Progenitor cell of endocrine pancreas (in vitro differentiated cells): Measurements from ENCODE around the gene RALGDS. TPM values are rescaled to one million over a fixed set of nuclear protein-coding genes. Genes with fewer than 3 reads are reported as not detected.

Experiments
- DNase-seq: peaks from one replicate; pipeline ENCODE4 v3.0.0; 2021; ENCODE audit warnings: low spot score; ENCODE audit not compliant: unreplicated experiment
- H3K27ac Mint-ChIP-seq: 2 replicates; pipeline ENCODE4 v1.8.0; 2021; ENCODE audit warnings: mild to moderate bottlenecking, moderate library complexity, mixed read lengths
- H3K27me3 Mint-ChIP-seq: 2 replicates; pipeline ENCODE4 v1.8.0; 2021; ENCODE audit warnings: mixed read lengths
- H3K36me3 Mint-ChIP-seq: 2 replicates; pipeline ENCODE4 v1.8.0; 2022; ENCODE audit warnings: mixed read lengths; ENCODE audit not compliant: insufficient read depth
- H3K4me1 Mint-ChIP-seq: 2 replicates; pipeline ENCODE4 v1.8.0; 2021; ENCODE audit warnings: low read depth, mixed read lengths
- H3K4me3 Mint-ChIP-seq: 2 replicates; pipeline ENCODE4 v1.8.0; 2021; ENCODE audit warnings: low read depth, mild to moderate bottlenecking, moderate library complexity, mixed read lengths
- H3K9me3 Mint-ChIP-seq: 2 replicates; pipeline ENCODE4 v1.8.0; 2021; ENCODE audit warnings: low read depth, mixed read lengths
- total RNA-seq: library from RNA; stranded (reverse); gene quantifications from 2 replicates; pipeline ENCODE4 v1.2.1, GENCODE V29; 2021
- TF ChIP-seq, protein P1 (sequence below): fragments of 200-600 bp; sonication (generic); IDR thresholded peaks from one replicate; pipeline ENCODE4 v1.5.0; 2021; ENCODE audit warnings: antibody characterized with exemption, mild to moderate bottlenecking; ENCODE audit not compliant: unreplicated experiment

Gene RALGDS
- total RNA-seq, 1 donor from 2014 or later = 84.6 TPM

DNA sequence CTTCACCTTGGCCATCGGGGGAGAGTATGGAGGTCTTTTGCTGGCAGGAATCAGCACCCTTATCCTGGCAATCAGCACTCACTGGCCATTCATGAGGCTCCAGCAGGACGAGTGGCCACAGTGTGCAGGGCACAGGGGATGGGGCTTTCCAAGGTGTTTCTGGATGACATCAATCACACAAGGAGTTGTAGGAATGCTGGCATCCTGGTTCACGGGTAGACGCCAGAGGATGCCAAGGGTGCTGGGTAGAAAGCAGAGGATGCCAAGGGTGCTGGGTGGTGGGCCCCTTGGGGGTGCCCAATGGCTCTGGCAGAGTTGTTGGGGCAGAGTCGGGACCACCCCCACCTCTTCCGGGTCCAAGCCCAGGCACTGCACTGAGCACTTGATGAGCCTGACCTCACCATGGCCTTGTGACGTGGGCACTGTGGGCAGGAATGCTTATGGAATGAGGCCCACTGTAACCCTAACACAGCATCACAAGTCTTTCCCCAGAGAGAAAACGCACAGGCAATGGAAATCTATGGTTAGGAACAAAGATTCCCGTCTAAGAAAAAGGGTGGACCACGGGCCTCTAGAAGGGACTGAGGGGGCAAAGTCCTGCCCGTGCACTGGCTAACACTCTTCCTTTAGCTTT, 30.2 kb downstream of the RALGDS start:
- Mint-ChIP-seq H3K9me3 (peaks cover 7% of the 10 kb centered on the region), H3K27ac (no peak overlapping the region), H3K4me3 (no peak overlapping the region), H3K27me3 (no peaks in the 10 kb centered on the region), H3K4me1 (no peaks in the 10 kb centered on the region), H3K36me3 (peaks cover 7% of the 10 kb centered on the region)
- TF ChIP-seq, protein P1, sequence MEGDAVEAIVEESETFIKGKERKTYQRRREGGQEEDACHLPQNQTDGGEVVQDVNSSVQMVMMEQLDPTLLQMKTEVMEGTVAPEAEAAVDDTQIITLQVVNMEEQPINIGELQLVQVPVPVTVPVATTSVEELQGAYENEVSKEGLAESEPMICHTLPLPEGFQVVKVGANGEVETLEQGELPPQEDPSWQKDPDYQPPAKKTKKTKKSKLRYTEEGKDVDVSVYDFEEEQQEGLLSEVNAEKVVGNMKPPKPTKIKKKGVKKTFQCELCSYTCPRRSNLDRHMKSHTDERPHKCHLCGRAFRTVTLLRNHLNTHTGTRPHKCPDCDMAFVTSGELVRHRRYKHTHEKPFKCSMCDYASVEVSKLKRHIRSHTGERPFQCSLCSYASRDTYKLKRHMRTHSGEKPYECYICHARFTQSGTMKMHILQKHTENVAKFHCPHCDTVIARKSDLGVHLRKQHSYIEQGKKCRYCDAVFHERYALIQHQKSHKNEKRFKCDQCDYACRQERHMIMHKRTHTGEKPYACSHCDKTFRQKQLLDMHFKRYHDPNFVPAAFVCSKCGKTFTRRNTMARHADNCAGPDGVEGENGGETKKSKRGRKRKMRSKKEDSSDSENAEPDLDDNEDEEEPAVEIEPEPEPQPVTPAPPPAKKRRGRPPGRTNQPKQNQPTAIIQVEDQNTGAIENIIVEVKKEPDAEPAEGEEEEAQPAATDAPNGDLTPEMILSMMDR = no peak
- DNase-seq = no peak

DNA sequence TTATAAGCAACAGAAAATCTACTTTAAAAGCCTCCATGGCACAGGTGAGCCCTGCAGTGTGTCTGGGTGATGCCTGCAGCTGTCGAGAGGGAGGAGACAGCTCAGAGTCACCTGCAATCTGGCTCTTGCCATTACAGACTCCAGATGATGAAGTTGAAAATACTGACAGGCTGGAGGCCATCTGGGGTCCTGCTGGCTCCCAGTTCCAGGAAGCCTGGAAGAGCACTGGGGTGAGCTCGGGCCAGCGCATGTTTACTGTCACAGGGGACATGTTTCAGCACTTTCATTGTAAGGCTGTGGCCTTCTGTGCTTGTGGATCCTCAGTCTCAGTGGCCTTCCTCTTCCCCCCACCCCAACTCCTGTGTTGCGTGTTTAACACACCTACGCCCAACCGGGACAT, 30.9 kb downstream of the RALGDS start:
- no peak for DNase-seq
- Mint-ChIP-seq H3K9me3 (peaks cover 4% of the 10 kb centered on the region), H3K27ac (no peak overlapping the region), H3K27me3 (no peaks in the 10 kb centered on the region), H3K4me3 (no peak overlapping the region), H3K36me3 (peaks cover 4% of the 10 kb centered on the region), H3K4me1 (no peaks in the 10 kb centered on the region)
- TF ChIP-seq, protein P1 = no peak

DNA sequence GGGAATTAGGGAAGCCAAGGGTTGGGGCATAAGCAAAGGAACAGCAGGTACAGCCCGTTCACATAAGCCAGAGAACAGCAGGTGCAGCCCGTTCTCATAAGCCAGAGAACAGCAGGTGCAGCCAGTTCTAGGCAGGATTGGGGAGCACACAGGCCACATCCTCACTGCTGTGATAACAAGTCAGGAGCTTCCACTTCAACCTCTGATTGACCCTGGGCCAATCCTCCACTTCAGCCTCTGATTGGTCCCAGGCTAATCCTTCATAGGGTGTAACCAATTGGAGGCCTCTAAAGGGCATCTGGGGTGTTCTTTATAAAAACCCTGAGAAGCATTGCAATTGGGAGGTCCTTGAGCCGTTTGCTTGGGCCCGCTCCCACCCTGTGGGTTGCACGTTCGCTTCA, 31.8 kb downstream of the RALGDS start:
- no peak overlapping the region for H3K4me3 Mint-ChIP-seq
- no peaks in the 10 kb centered on the region for H3K4me1 Mint-ChIP-seq
- TF ChIP-seq, protein P1 = no peak
- no peaks in the 10 kb centered on the region for H3K36me3 Mint-ChIP-seq
- H3K9me3 Mint-ChIP-seq = no peaks in the 10 kb centered on the region
- H3K27me3 Mint-ChIP-seq = no peaks in the 10 kb centered on the region
- H3K27ac Mint-ChIP-seq = no peak overlapping the region
- no peak for DNase-seq

DNA sequence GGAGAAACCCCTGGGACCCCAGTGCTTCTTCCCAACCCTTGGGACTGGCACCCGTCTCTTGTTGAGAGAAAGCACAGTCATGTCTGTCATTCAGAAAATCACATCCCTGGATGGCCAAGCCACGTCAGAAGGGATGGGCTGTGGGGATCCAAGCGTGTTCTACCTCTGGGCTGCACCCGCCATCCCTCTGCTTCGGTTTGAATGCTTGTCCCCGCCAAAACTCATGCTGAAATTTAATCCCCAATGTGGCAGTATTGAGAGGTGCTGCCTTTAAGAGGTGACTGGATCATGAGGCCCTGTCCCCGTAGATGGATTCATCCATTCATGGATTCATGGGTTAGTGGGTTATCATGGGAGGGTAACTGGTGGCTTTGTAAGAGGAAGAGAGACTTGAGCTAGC, 32.3 kb downstream of the RALGDS start:
- no peaks in the 10 kb centered on the region for H3K9me3 Mint-ChIP-seq
- H3K36me3 Mint-ChIP-seq = no peaks in the 10 kb centered on the region
- no peaks in the 10 kb centered on the region for H3K27me3 Mint-ChIP-seq
- H3K27ac Mint-ChIP-seq = no peak overlapping the region
- TF ChIP-seq, protein P1 = no peak
- H3K4me3 Mint-ChIP-seq = no peak overlapping the region
- DNase-seq = no peak
- no peaks in the 10 kb centered on the region for H3K4me1 Mint-ChIP-seq

DNA sequence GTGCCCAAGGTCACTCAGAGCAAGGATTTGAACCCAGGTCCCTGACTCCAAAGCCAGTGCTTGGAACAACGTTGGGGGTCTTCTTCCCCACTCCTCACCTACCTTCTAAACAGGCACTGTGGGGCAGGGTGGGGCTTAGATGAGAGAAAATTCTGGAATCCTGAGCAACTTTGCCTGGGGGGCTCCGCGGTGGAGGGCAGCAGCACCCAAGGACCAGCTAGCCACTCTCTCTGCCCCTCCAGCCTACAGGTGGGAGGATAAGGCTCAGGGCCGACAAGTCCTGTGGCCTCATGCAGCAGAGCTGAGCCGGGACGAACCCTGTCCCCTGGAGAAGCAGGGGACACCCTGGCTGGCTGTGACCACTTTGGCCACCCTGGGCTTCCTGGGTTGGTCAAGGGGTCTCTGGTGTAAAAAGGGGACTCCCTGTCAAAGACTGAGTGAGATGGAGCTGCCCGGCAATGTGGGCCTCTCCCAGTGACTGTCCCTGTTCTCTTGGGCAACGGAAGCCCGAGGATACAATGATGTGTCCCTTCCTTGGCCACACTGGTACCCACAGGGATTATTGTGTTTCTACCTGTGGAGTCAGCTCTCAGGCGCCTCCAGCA, 32.8 kb downstream of the RALGDS start:
- no peaks in the 10 kb centered on the region for H3K27me3 Mint-ChIP-seq
- no peak for DNase-seq
- TF ChIP-seq, protein P1 = no peak
- H3K9me3 Mint-ChIP-seq = no peaks in the 10 kb centered on the region
- no peaks in the 10 kb centered on the region for H3K36me3 Mint-ChIP-seq
- H3K4me3 Mint-ChIP-seq = no peak overlapping the region
- H3K4me1 Mint-ChIP-seq = no peaks in the 10 kb centered on the region
- no peak overlapping the region for H3K27ac Mint-ChIP-seq
